ENCODE results near the gene DLGAP1.

GRCh38 chr18:3691705-3692104, 763.4 kb downstream of the DLGAP1 start:
- TF ChIP-seq CTCF (IDR thresholded peaks at IDR 0.05; ENCODE audit: poor library complexity) (no peak), EZH2 (IDR thresholded peaks at IDR 0.05; ENCODE audit: borderline replicate concordance) (no peak), EZH2phosphoT487 (IDR thresholded peaks at IDR 0.05; ENCODE audit: low read depth, severe bottlenecking, unreplicated experiment) (no peak)
